Frontal cortex (tissue), 4 donors: Measurements from ENCODE around the gene CYP4A11. TPM values are rescaled to one million over a fixed set of nuclear protein-coding genes. Genes with fewer than 3 reads are reported as not detected.
"Not testable (repeated sequence)": the region's sequence is repeated elsewhere in the genome, so short reads cannot be mapped to it uniquely, and the experiment has no call there.

Experiments
- DNase-seq, 2 donors: peaks; one replicate each; pipeline ENCODE4 v3.0.0; 2012; ENCODE audit warnings: low spot score in 2 of 2
- FAIRE-seq: peaks from 2 replicates; lab custom pipeline; 2012; peaks lifted over from hg19 to GRCh38; lab: Jason Lieb, UNC
- total RNA-seq: library from RNA; depleted of rRNA; stranded (reverse); fragments of >200 nt; gene quantifications from one replicate; pipeline ENCODE4 v1.2.3, GENCODE V29; 2014
- donor health status: control.
- donor health status: control.
- donor health status: control.

Gene CYP4A11, protein sequence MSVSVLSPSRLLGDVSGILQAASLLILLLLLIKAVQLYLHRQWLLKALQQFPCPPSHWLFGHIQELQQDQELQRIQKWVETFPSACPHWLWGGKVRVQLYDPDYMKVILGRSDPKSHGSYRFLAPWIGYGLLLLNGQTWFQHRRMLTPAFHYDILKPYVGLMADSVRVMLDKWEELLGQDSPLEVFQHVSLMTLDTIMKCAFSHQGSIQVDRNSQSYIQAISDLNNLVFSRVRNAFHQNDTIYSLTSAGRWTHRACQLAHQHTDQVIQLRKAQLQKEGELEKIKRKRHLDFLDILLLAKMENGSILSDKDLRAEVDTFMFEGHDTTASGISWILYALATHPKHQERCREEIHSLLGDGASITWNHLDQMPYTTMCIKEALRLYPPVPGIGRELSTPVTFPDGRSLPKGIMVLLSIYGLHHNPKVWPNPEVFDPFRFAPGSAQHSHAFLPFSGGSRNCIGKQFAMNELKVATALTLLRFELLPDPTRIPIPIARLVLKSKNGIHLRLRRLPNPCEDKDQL
- not detected for total RNA-seq

DNA sequence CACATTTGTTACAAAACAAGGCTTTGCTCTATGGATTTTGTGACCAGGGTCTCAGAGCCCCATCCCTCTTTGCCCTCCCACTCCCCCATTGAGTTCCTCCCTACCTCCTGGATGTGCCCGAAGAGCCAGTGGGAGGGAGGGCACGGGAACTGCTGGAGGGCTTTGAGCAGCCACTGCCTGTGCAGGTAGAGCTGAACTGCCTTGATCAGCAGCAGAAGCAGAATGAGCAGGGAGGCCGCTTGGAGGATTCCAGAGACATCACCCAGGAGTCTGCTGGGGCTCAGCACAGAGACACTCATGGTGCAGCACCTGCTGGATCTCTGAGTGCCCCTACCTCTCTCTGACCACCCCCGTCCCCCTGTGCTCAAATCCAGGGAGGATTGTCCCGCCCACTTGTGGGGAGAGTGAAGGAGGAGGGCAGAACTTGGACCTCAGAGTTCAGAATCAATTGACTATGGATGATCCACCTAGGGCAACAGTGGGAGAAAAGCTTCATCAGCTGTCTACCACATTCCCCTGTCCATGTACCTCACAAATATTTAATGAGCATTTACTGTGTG is at the start of gene CYP4A11:
Gene CYP4A11, minus strand, starts transcription at position 342 of the 560 bp plus-strand sequence. Its CDS starts 43 bp downstream, at position 299.
- no peak for DNase-seq
- no peak for FAIRE-seq

- FAIRE-seq, DNase-seq: not testable (repeated sequence)
Measured at GRCh38 chr1:46990541-46990940, 49.3 kb upstream of the CYP4A11 start.

- DNase-seq (no peak), FAIRE-seq (no peak)
Measured at GRCh38 chr1:46983830-46984586, 42.7 kb upstream of the CYP4A11 start.

- FAIRE-seq (no peak), DNase-seq (no peak)
Measured at GRCh38 chr1:46983166-46983829, 42.0 kb upstream of the CYP4A11 start.

DNA sequence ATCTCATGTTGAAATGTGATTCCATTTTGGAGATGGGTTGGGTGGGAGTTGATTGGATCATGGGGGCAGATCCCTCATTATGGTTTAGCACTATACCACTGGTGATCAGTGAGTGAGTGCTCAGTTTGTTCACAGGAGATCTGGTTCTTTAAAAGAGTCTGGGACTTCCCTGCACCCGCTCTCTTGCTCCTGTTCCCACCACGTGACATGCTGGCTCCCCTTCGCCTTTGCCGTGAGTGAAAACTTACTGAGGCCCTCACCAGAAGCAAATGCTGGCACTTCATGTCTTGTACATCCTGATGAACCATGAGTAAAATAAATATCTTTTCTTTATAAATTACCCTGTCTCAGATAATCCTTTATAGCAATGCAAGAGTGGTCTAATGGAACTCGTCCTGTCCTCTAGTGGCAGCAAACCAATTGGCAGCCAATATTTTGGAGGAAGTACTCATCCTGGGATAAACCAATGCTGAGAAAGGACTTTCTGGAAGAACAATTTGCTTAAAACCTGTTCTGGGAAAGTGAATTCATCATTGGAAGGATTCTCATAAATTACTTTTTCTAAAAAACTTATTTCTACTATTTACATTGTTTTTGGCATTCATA is 27.8 kb upstream of the CYP4A11 start:
- no peak for DNase-seq
- FAIRE-seq: no peak

DNA sequence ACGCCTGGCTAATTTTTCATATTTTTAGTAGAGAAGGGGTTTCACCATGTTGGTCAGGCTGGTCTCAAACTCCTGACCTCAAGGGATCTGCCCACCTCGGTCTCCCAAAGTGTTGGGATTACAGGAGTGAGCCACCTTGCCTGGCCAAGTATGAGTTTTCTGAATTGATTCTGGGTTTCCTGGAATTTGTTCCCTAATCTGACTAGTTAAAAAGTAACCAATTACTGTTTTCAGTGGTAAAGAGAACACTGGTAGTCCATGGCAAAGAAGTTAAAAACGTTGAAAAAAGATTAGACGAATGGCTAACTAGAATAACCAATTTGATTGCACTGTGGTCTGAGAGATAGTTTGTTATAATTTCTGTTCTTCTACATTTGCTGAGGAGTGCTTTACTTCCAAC is 21.0 kb upstream of the CYP4A11 start:
- not testable (repeated sequence) for FAIRE-seq, DNase-seq

DNA sequence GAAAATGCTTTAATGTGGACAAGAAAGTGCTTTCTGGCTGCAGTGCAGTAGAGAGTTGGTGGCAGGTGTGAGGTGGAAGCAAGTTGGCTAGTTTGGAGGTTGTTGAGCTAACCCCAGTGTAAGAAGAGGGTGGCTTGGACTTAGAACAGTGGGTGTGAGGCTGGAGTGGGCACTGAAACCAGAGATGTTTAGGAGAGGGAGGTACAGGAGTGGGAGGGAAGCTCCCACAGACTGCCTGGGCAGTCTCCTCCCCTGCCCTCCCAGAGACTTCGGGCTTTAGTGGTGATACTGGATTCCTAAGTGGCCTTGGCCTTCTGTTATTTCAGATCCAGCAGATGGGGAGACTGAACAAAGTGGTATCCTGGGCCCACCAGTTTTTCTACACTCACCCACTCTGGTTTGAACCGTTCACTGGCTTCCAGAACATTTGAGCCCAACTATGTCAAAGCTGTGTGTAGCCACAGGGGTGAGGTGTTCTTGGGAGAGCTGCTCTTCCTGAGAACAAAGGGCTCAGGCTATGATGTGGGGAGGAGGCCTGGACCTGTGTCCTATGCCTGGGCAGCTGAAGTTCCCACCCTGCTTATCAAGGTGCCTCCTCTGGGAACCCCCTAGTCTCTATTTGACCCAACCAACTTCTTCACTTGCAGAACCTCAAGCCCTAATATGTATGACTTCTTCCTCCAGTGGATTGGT is 19.9 kb upstream of the CYP4A11 start:
- FAIRE-seq: no peak

DNA sequence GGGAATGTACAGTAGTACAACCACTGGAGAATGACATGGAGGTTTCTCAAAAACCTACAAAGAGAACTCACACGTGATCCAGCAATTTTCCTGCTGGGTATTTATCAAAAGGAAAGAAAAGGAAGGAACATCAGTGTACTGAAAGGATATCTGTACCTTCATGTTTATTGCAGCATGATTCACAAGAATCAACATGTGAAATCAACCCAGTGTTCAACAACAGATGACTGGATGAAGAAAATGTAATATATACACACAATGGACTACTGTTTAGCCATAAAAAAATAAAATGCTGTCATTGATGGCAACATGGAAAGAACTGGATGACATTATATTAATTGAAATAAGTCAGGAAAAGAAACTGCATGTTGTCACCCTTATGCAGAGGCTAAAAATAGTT is 19.0 kb upstream of the CYP4A11 start:
- FAIRE-seq (no peak), DNase-seq (no peak)

More for the DNA sequence above, 19.9 kb upstream of the CYP4A11 start:
- no peak for DNase-seq

DNA sequence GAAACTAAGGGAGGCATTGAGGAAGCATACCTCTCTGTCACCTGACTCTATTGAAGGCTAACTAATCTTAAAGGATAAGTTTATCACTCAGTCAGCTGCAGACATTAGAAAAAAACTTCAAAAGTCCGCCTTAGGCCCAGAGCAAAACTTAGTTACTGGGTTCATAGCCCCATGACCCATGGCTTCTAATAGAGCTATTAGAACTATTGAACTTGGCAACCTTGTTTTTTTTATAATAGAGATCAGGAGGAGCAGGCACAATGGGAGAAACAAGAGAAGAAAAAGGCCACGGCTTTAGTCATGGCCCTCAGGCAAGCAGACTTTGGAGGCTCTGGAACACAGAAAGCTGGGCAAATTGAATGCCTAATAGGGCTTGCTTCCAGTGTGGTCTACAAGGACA is 13.8 kb upstream of the CYP4A11 start:
- DNase-seq, FAIRE-seq: not testable (repeated sequence)

- FAIRE-seq, DNase-seq: not testable (repeated sequence)
Measured at GRCh38 chr1:46953847-46954246, 12.6 kb upstream of the CYP4A11 start.

- not testable (repeated sequence) for FAIRE-seq
Measured at GRCh38 chr1:46949417-46949666, 8.1 kb upstream of the CYP4A11 start.

GRCh38 chr1:46948629-46949416 is 7.5 kb upstream of the CYP4A11 start:
- DNase-seq (no peak), FAIRE-seq (no peak)

More at GRCh38 chr1:46949417-46949666, 8.1 kb upstream of the CYP4A11 start:
- DNase-seq: not testable (repeated sequence)

DNA sequence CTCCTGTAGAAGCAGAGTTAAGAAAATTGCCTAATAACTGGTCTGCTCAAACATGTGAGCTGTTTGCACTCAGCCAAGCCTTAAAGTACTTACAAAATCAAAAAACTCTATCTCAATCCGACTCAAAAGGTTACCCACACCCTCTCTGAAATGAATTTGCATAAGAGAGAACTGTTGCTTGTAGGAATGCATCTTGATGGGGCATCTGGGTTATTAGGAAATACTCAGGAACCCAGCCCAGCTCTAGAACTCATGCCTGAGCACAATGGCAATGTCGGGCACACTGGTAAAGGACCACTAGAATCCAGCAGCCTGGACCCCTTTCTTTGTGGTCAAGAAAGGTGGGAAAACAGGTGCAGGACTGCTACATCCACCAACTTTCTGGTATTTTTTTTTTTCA is 6.4 kb upstream of the CYP4A11 start:
- not testable (repeated sequence) for FAIRE-seq

DNA sequence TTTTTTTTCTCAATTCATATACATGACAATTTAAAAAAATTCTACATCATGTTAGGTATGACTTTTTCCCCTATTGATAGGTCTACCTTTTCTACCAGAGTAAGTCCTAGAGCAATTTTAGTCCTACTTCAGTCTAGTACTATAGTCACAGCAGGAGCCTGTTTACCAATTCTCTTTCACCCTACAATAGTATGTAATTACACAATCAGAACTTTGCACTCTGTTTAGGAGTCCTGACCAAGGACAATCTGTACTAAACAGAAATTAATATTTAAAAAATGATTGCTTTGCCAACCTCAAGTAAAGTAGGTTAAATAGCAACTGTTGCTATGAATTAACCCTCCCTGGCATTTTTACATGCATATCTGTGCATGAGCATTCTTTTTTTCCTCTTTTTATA is 810 bp upstream of the CYP4A11 start:
- no peak for FAIRE-seq
- no peak for DNase-seq

More for the DNA sequence above, 6.4 kb upstream of the CYP4A11 start:
- DNase-seq: not testable (repeated sequence)

GRCh38 chr1:46940307-46940706 is 969 bp downstream of the CYP4A11 start:
- no peak for FAIRE-seq

GRCh38 chr1:46937270-46937669 is 4.0 kb downstream of the CYP4A11 start:
- no peak for DNase-seq
- FAIRE-seq: no peak

More at GRCh38 chr1:46940307-46940706, 969 bp downstream of the CYP4A11 start:
- DNase-seq: no peak

- DNase-seq (no peak), FAIRE-seq (no peak)
Measured at GRCh38 chr1:46936788-46937187, 4.5 kb downstream of the CYP4A11 start.

DNA sequence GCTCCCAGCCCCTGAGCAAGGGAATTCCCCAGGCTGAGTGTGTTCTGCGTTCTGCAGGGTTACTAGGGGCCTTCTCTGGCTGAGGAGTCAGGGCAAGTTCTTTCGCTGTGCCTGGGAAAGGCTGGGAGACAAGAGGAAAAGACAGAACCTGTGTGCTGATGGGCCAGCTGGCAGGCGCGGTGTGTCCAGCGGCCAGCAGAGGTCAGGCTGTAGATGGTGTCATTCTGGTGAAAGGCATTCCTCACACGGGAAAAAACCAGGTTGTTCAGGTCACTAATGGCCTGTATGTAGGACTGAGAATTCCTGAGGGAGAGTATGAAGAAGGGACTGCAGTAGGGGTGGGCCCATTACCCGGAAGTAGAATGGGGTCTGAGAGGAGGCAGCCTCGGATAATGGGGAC is 6.4 kb downstream of the CYP4A11 start:
- not testable (repeated sequence) for FAIRE-seq, DNase-seq
